Measurements from ENCODE around the gene SLC7A10.

SLC7A10 gene

DNA sequence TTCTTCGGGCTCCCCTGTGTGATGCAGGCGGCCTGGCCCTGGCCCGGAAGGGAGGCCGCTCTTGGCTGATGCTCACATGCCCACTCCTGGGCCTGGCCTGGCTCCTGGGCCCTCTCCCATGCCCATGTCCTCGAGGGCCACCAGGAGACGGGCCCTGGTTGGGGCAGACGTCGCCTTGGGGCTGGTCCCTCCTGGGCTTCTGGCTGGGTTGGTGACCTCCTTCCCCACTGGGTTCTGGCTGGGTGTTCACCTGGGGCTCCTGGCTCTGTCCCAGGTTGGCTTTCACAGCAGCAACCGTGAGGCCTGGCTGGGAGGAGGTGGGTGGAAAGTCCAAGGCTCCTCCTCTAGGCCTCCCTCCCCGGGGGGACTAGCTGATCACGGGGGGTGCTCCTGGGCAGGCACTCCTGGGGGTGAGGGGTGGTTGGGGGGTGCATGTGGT, 15.5 kb upstream of the SLC7A10 start:
- H4K20me1 ChIP-seq (ENCODE audit: insufficient read depth, low read length): 0 out of 2 replicates have a peak, but pooled peaks cover 3% of the 10 kb centered on the region
- ATAC-seq (ENCODE audit: insufficient read depth, low read depth): no peak
- H3K9ac ChIP-seq (ENCODE audit: low read depth, low read length): no peak overlapping the region
- H3K79me2 ChIP-seq (ENCODE audit: insufficient read depth, low read length): no peaks in the 10 kb centered on the region
- no peaks in the 10 kb centered on the region for H3K9me3 ChIP-seq (ENCODE audit: insufficient read depth, low read length, severe bottlenecking)
- no peak overlapping the region for H3K27ac ChIP-seq (ENCODE audit: low read length)
- H3K36me3 ChIP-seq (ENCODE audit: insufficient read depth, low read length): no peaks in the 10 kb centered on the region
- no peak overlapping the region for H2AFZ ChIP-seq (ENCODE audit: low read depth, low read length)
- DNase-seq: no peak
- H3K4me1 ChIP-seq (ENCODE audit: insufficient read depth, low read length): no peaks in the 10 kb centered on the region
- no peak overlapping the region for H3K4me2 ChIP-seq (ENCODE audit: insufficient read depth, low read length)
- no peak for TF ChIP-seq EZH2 (IDR thresholded peaks at IDR 0.05; ENCODE audit: borderline replicate concordance, low read depth, low read length, severe bottlenecking)
- TF ChIP-seq, protein P1, sequence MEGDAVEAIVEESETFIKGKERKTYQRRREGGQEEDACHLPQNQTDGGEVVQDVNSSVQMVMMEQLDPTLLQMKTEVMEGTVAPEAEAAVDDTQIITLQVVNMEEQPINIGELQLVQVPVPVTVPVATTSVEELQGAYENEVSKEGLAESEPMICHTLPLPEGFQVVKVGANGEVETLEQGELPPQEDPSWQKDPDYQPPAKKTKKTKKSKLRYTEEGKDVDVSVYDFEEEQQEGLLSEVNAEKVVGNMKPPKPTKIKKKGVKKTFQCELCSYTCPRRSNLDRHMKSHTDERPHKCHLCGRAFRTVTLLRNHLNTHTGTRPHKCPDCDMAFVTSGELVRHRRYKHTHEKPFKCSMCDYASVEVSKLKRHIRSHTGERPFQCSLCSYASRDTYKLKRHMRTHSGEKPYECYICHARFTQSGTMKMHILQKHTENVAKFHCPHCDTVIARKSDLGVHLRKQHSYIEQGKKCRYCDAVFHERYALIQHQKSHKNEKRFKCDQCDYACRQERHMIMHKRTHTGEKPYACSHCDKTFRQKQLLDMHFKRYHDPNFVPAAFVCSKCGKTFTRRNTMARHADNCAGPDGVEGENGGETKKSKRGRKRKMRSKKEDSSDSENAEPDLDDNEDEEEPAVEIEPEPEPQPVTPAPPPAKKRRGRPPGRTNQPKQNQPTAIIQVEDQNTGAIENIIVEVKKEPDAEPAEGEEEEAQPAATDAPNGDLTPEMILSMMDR (IDR thresholded peaks at IDR 0.05; ENCODE audit: borderline replicate concordance, extremely low read depth, low read length, poor library complexity, severe bottlenecking): no peak
- no peak overlapping the region for H3K4me3 ChIP-seq (ENCODE audit: low read depth in 1 of 2, low read length in 2 of 2)
- no peaks in the 10 kb centered on the region for H3K27me3 ChIP-seq (ENCODE audit: insufficient read depth, low read length, poor library complexity)

DNA sequence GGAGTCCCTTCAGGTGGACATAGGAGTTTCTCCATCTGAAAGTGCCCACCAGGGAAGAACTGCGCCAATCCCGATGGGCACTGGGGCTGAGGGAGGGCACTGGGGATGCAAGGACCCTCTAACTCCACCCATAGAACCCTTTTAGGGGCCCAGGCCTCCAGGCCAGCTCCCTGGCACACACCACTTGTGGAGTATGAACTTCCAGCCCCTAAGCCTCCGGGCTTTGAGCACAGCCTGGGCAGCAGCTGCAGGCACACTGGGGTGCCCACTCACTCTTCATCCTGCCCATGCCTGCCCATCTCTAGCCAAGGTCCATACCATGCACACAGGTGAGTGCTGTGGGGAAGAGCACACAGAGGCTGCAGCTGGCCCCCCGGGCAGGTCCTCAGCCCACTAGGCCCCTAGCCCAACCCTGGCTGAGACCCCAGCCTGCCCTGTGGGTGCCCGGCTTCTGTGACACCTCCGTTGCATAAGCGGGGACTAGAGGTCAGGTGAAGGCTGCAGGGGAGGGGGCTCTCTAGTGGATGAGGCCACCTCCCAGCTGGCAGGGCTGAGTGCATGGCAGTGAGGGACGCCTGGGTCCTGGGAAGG, 14.6 kb upstream of the SLC7A10 start:
- Histone ChIP-seq H3K36me3 (ENCODE audit: insufficient read depth, low read length) (no peaks in the 10 kb centered on the region), H3K27ac (ENCODE audit: low read length) (no peak overlapping the region), H3K4me1 (ENCODE audit: insufficient read depth, low read length) (no peaks in the 10 kb centered on the region), H2AFZ (ENCODE audit: low read depth, low read length) (no peak overlapping the region), H3K4me3 (ENCODE audit: low read depth in 1 of 2, low read length in 2 of 2) (no peak overlapping the region), H4K20me1 (ENCODE audit: insufficient read depth, low read length) (0 out of 2 replicates have a peak, but pooled peaks cover 3% of the 10 kb centered on the region), H3K9me3 (ENCODE audit: insufficient read depth, low read length, severe bottlenecking) (no peaks in the 10 kb centered on the region), H3K27me3 (ENCODE audit: insufficient read depth, low read length, poor library complexity) (no peaks in the 10 kb centered on the region), H3K79me2 (ENCODE audit: insufficient read depth, low read length) (no peaks in the 10 kb centered on the region), H3K9ac (ENCODE audit: low read depth, low read length) (no peak overlapping the region), H3K4me2 (ENCODE audit: insufficient read depth, low read length) (no peak overlapping the region)
- ATAC-seq (ENCODE audit: insufficient read depth, low read depth): no peak
- DNase-seq: no peak
- TF ChIP-seq, protein P1 (IDR thresholded peaks at IDR 0.05; ENCODE audit: borderline replicate concordance, extremely low read depth, low read length, poor library complexity, severe bottlenecking): no peak
- no peak for TF ChIP-seq EZH2 (IDR thresholded peaks at IDR 0.05; ENCODE audit: borderline replicate concordance, low read depth, low read length, severe bottlenecking)

DNA sequence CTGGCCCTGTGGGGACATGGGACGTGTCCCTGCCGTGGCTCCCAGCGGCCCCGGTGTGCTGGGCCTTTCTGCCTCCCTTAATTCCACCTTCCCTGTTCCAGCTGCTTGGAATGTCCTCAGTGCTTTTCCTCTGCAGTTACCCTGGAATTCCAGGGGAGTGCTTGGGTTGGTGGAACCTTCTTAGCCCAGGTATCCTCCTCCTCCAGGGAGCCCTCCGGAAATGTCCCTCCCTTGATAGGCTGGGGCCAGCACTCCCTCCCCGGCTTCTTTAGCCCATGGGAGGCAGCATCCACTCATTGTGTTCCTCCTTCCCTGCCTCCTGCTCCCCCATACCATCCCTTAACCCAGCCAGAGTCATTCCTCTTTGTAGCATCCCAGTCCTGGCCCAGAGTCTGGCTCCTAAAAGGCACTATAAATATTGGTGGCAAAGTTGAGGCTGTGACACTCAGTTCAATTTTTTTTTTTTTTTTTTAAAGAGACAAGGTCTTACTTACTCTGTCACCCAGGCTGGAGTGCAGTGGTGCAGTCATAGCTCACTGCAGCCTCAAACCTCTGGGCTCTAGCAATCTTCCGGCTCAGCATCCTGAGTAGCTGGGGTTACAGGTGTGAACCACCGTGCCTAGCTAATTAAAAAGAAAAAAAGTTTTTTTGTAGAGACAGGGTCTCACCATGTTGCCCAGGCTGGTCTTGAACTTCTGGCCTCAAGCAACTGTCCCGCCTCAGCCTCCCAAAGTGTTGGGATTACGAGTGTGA, 13.7 kb upstream of the SLC7A10 start:
- no peaks in the 10 kb centered on the region for H3K79me2 ChIP-seq (ENCODE audit: insufficient read depth, low read length)
- no peaks in the 10 kb centered on the region for H3K4me1 ChIP-seq (ENCODE audit: insufficient read depth, low read length)
- no peaks in the 10 kb centered on the region for H3K9me3 ChIP-seq (ENCODE audit: insufficient read depth, low read length, severe bottlenecking)
- TF ChIP-seq, protein P1 (IDR thresholded peaks at IDR 0.05; ENCODE audit: borderline replicate concordance, extremely low read depth, low read length, poor library complexity, severe bottlenecking): no peak
- no peak for TF ChIP-seq EZH2 (IDR thresholded peaks at IDR 0.05; ENCODE audit: borderline replicate concordance, low read depth, low read length, severe bottlenecking)
- H3K36me3 ChIP-seq (ENCODE audit: insufficient read depth, low read length): no peaks in the 10 kb centered on the region
- 0 out of 2 replicates have a peak, but pooled peaks cover 3% of the 10 kb centered on the region for H4K20me1 ChIP-seq (ENCODE audit: insufficient read depth, low read length)
- H2AFZ ChIP-seq (ENCODE audit: low read depth, low read length): no peak overlapping the region
- no peak overlapping the region for H3K27ac ChIP-seq (ENCODE audit: low read length)
- ATAC-seq (ENCODE audit: insufficient read depth, low read depth) (no peak), DNase-seq (no peak)
- no peaks in the 10 kb centered on the region for H3K27me3 ChIP-seq (ENCODE audit: insufficient read depth, low read length, poor library complexity)
- H3K9ac ChIP-seq (ENCODE audit: low read depth, low read length): no peak overlapping the region
- H3K4me3 ChIP-seq (ENCODE audit: low read depth in 1 of 2, low read length in 2 of 2): no peak overlapping the region
- H3K4me2 ChIP-seq (ENCODE audit: insufficient read depth, low read length): no peak overlapping the region
